GM12892 (cell line): ENCODE measurements around the gene INPP4A.

Source experiments
- DNase-seq: peaks from one replicate; pipeline ENCODE4 v3.0.0; 2011; ENCODE audit not compliant: insufficient read length
- FAIRE-seq: peaks from 2 replicates; lab custom pipeline; 2011; peaks lifted over from hg19 to GRCh38; lab: Jason Lieb, UNC
- POLR2A ChIP-seq: IDR thresholded peaks from 2 replicates; pipeline ENCODE4 v1.6.1; 2011; ENCODE audit warnings: low read depth, low read length, control low read depth
- POLR2AphosphoS5 ChIP-seq: IDR thresholded peaks from 2 replicates; pipeline ENCODE4 v1.6.1; 2011; ENCODE audit warnings: low read depth, low read length, control low read depth
- TAF1 ChIP-seq: IDR thresholded peaks from 2 replicates; pipeline ENCODE4 v1.6.1; 2011; ENCODE audit warnings: low read depth, mild to moderate bottlenecking, control low read depth, low read length, borderline replicate concordance

Gene INPP4A

GRCh38 chr2:98606431-98606830 lies 161.8 kb downstream of the INPP4A start:
- FAIRE-seq (no peak), DNase-seq (no peak)
- no peak for TF ChIP-seq POLR2AphosphoS5
- TF ChIP-seq TAF1: no peak
- TF ChIP-seq POLR2A: no peak

GRCh38 chr2:98607104-98607503 lies 162.4 kb downstream of the INPP4A start:
- TF ChIP-seq POLR2A: no peak
- no peak for TF ChIP-seq POLR2AphosphoS5
- no peak for TF ChIP-seq TAF1
- DNase-seq: no peak
- no peak for FAIRE-seq

DNA sequence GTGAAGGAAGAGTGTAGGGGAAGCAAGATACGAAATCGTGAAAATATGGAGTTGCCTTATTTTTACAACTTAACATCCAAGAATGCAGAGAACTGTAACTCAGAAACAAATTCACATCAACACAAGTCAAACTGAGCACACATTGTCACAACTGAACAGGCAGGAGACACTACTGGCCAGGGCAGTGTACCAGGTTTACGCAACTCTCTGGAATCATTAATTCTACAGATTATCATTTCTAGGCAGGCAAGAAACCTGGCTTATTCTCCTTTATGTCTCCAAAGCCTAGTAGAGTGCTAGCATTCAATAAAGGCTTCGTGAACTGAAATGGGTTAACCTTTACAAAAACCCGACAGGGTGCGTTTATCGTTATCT lies 163.1 kb downstream of the INPP4A start:
- FAIRE-seq: peak; percentile 46
- TF ChIP-seq POLR2AphosphoS5 (no peak), POLR2A (no peak), TAF1 (no peak)

GRCh38 chr2:98608116-98608961 lies 163.7 kb downstream of the INPP4A start, which contains the start of the genes COA5 and UNC50:
TSS of gene COA5 (minus strand) at chr2:98608512. CDS start at chr2:98608405, 107 bp downstream.
TSS of gene UNC50 (plus strand) at chr2:98608589. CDS start at chr2:98609760, 1,171 bp downstream.
- FAIRE-seq: peak; percentile 90
- DNase-seq: peak; percentile 97
- TF ChIP-seq POLR2A (peak; percentile 93), POLR2AphosphoS5 (peak; percentile 85), TAF1 (peak; percentile 87; the same call in 1 of the 2 replicates)

More for the DNA sequence above, 163.1 kb downstream of the INPP4A start:
- no peak for DNase-seq

DNA sequence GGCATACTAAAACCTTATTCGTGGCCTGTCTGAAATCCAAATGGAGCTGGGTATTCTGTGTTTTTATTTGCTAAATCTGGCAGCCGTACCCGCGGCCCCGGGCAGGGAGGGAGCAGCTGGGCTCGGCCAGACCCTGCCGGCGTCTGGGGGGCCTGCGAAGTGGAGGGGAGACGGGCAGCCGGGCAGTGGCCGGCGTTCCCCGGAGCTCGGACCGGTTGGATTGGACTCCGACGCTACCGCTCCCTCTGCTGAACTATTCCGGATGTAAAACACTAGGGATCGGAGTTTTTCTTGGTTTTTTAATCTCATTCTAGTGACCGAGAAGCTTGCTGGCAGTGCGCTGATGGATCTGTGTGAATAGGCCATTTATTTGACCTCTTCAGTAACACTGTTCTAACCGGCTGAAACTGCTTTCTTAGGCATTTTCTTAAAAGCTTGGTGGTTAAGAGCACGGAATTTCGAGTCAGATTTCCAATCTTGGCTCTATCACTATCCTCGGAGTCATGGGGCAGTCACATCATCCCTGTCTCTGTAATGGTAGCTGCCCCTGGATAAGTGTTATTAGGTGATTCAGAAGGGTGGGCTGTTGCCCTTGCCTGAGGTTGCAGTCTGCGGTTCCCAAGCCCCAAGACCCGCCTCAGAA lies 164.4 kb downstream of the INPP4A start:
- FAIRE-seq (no peak), DNase-seq (no peak)

DNA sequence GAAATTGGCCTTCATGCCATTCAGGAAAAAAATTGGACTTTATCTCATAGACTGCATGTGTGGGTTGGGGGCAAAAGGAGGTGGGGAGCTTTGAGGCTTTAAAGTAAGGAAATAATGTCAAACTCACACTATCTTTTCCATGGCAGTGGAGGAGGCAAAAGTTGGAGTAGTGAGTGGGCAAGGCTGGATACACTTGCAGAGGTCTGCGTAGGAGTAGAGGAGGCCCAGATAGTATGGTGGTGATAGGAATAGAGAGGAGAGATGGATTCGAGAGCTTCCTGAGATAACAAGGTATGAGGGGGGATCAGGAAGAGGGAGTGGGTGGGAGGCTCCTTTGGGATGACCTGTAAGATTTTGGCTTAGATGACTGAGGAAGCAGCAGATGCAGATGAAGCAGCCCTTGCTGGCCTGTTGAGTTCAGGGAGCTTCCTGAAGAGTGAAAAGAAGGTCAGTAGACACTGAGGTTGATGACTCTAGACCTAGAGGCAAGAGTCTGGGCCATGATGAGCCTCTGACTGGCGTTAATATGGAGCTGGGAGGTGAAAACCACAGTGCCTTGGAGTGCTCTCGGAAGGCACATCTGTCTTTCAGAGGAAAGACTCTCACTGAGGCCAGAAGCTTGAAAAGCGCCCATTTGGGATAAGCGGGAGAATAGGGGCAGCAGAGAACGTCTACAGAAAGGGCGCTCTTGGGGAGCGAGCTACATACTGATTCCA lies 169.5 kb downstream of the INPP4A start:
- no peak for FAIRE-seq
- no peak for DNase-seq
- no peak for TF ChIP-seq POLR2AphosphoS5
- TF ChIP-seq TAF1: no peak
- TF ChIP-seq POLR2A: no peak

More for the DNA sequence above, 164.4 kb downstream of the INPP4A start:
- TF ChIP-seq POLR2A (no peak), TAF1 (no peak), POLR2AphosphoS5 (no peak)

GRCh38 chr2:98615481-98615880 lies 170.8 kb downstream of the INPP4A start:
- no peak for TF ChIP-seq TAF1
- TF ChIP-seq POLR2A: no peak
- no peak for TF ChIP-seq POLR2AphosphoS5
- FAIRE-seq (no peak), DNase-seq (no peak)

DNA sequence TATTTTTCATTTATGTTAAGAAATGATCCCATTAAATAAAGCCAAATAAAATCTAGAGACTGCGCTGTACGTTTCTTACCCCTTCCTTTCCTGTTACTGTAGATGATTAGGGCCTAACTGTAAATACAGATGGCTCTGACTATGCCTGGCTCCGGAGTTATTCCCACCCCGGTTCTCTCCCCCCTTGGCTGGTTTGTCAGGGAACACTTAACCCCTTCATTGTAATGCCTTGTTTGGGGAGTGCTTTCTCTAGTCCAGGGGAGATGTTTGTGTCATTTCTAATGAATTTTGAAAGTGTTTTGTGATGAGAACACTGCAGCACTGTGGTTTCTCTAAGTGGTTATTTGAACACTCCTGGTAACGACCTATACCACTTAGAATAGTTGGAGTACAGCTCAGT lies 172.5 kb downstream of the INPP4A start:
- TF ChIP-seq TAF1: no peak
- no peak for TF ChIP-seq POLR2A
- TF ChIP-seq POLR2AphosphoS5: no peak
- FAIRE-seq: no peak
- DNase-seq: no peak

- FAIRE-seq: no peak
- TF ChIP-seq POLR2AphosphoS5 (no peak), POLR2A (no peak), TAF1 (no peak)
- no peak for DNase-seq
Observed at GRCh38 chr2:98623657-98624056, 179.0 kb downstream of the INPP4A start.

GRCh38 chr2:98632351-98632750 lies 187.7 kb downstream of the INPP4A start:
- FAIRE-seq: no peak
- TF ChIP-seq TAF1 (no peak), POLR2A (no peak), POLR2AphosphoS5 (no peak)
- DNase-seq: no peak

- no peak for TF ChIP-seq POLR2AphosphoS5
- no peak for TF ChIP-seq TAF1
- no peak for TF ChIP-seq POLR2A
- FAIRE-seq: no peak
- no peak for DNase-seq
Observed at GRCh38 chr2:98634406-98635092, 189.9 kb downstream of the INPP4A start.
